ENCODE data around the gene MAP1LC3B2.

Gene MAP1LC3B2

DNA sequence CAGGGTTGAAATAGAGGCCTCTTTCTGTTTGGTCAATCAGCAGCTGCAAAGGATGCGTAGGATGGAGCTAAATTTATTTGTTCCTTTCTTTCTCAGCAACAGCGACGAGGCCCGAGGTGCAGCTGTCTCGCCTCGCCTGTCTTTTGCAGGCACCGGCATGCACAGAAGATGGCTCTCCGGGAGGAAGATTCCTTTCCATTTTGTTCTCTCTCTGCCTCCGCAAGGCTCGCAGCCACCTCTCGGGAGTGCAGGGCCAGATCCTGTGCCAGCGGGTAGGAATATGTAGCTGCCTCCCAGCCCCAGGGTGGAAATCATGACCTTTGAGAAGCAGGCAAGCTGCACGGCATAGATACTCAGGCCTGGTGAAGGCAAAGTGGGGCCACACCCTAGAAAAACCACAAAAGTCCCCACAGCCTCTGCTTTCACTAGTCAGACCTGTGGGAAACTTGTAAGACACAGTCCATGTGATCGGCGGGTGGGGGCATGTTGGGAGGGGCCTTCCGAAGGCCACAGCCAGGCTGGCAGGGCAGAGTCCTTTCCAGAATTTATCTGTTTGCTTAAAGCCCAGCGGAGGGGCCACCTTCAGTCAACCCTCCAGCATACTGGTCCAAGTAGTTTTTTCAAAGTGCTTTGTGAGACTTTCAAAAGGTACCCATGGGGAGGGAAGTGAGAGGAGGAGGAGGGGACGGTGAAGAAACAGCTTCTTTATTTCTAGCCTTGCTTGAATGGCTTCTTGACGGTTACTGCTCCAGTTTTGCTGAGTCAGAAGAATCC lies at the start of gene MAP1LC3B2:
TSS of gene MAP1LC3B2 (plus strand) at position 220 of the 774 bp plus-strand sequence. CDS start 16,562 bp downstream, outside the sequence.
- peak; percentile 89 for DNase-seq

DNA sequence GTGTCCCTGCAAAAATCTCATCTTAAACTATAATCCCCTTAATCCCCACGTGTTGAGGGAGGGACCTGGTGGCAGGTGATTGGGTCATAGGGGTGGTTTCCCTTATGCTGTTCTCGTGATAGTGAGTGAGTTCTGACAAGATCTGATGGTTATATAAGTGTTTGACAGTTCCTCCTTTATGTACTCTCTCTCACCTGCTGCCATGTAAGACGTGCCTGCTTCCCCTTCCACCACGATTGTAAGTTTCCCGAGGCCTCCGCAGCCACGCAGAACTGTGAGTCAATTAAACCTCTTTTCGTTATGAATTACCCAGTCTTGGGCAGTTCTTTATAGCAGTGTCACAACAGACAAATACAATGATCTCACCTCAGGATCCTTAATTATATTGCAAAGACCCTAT lies 45.2 kb upstream of the MAP1LC3B2 start:
- DNase-seq = no peak

DNA sequence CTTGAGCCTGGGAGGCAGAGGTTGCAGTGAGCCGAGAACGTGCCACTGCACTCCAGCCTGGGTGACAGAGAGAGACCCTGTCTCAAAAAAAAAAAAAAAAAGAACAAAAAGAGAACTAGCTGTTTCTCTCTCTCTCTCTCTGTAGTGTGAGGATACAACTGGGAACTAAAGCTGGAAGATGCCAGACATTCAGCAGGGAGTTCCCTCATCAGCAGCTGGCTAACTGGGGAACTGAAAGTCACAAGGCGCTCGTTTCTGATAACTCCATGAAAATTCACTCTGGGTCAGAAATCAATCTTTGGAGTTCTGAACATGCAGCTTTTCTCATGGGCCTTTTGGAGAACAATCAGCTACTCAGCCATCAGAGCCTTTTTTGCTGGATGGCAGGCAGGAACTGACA lies 43.5 kb upstream of the MAP1LC3B2 start:
- no peak for DNase-seq

DNA sequence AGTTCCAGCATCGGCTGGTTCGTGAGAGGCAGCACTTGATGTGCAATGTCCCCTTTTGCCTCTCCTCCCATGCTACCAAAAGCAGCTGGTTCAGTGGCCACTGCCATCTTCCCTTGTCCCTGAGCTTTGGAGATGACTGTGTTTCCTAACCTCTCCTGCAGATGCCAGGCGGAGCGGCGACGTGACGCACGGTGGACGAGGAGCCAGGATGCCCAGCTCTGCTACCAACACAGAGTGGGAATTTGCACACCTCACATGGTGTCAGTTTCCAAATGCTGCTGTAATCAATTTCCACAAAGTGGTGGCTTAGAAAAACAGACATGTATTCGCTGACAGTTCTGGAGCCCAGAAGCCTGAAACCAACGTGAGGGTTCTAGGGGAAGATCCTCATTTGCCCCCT lies 42.5 kb upstream of the MAP1LC3B2 start:
- DNase-seq = no peak

DNA sequence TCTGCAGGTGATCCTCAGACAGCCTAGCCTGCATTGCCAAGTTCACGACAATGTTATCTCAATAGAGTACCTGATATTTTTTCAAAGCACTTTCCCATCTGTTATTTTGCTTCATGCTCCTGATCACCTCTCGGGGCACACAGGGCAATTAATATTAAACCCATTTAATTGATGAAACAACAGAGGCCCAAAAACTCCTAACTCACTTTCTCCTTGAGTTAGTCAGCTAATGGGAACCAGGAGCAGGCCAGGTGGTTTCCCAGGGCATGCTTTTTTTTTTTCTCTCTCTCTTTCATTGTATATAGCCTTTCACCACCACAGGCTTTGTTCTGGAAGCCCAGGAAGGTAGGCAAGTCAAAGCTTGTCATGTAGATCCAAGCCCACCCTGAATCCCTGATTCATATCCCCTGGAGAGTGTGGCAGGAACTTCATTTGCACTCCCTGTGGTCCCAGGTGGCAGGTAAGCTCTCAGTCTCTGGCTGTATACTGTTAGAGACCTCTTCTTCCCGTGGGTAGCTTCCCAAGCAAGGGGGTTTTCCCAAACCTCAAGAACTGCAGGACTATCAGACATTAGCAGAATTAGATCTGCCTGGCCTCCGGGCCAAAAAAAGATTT lies 41.6 kb upstream of the MAP1LC3B2 start:
- DNase-seq = no peak

DNA sequence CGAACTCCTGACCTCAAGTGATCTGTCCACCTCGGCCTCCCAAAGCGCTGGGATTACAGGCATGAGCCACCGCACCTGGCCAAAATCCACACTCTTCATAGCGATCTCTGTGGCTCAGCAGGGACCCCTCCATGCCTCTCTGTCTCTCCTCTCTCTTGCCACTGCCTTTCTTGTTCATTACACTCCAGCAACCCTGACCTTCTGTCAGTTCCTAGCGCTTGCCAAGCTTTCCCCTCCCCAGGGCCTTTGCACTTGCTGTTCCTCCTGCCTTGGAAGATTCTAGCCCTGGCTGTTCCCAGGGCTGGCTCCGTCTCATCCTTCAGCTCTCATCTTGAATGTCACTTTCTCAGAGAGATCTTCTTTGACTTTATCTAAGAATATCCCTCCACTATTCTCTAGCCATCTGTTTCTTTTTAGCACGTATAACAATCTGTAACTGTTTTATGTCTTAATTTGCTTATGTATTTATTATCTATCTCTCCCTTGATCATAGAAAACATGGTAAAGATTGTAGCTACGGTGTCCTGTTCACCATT lies 38.9 kb upstream of the MAP1LC3B2 start:
- DNase-seq = no peak

DNA sequence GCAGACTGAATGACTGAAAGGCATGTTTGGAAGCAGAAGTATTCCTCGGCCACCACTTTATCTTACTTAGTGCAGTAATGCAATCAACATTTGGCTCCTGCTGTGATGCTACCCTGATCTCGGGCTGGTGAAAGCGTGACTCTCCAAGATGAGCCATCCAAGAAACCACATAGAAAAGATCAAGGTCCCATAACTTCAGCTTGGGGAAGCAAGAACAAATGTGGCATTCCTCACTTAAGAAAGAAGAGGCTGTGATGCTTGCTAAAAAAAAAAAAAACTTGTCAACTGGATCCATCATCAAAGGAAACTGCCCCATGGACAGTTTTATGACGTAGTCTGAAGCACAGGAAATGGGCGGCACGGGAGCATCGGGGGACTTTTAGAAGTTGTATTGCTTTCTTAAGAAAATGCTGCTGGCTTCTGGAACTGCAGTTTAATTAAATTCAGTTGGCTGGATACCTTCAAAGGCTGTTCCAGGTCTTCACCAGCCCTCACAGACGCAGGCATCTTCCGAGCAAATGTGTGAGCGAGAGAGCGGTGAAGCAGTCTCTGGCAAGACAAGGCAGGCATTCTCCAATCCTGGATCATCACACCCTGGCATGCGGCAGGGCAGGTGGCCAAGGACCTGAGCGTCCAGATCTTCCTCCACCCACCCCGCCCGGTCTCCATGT lies 38.2 kb upstream of the MAP1LC3B2 start:
- DNase-seq = no peak

DNA sequence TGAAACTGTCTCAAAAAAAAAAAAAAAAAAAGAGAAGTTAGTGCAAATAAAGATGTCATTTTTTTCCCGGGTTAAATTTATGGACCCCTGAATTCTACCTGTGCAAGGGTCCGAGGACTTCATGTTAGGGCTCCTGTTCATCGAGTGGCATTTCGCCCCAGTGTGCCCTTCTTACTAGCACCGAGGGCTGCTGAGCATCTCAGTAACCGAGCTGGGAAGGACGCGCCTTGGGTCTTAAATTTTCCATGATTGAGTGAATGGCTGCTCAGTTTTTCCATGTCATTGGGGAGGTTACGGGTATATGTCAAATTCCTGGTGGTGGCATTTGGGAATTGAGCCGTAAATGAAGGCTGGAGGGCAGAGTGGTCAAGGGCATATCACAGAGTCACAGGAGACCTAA lies 34.9 kb upstream of the MAP1LC3B2 start:
- DNase-seq = no peak

DNA sequence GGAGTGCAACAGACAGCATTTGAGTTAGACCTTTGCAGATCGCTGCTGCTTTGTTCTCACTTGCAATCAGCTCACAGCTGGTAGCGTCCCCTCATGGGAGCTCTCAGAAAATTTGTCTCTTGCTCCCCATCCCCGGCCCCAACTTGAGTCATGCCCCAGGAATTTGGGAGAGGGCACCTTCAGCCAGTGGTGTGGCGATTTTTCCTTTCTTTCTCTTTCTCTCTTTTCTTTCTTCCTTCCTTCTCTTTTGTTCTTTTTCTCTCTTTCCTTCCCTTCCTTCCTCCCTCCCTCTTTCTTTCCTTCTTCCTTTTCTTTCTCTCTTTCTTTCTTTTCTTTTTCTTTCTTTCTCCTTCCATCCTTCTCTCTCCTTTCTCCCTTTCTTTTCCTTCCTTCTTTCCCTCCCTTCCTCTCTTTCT lies 34.2 kb upstream of the MAP1LC3B2 start:
- no peak for DNase-seq

DNA sequence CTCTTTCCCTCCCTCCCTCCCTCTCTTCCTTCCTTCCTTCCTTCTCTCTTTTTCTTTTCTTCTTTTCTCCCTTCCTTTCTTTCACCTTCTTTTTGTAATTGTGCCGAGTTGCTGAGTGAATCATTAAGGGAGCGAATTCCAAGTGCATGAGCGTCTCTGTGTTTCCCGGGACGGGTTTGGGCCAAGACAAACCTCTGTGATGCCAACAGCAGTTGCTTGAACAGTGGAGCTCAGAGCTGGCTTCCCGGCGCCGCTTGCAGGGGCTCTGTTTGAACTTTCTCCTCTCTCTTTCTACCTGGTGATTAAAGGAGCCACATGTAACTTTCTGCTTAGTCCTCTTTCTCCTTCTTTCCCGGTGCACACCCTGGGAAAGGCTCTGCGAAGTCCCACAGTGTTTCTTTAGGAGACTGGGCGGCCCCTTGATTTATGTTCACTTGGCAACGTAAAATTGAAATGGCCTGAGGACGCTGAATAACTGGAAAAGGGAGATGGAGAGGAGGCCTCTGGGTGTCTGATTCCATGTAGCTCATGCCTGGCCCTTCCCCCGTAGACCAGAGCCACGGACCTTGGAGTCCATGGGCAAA lies 33.7 kb upstream of the MAP1LC3B2 start:
- no peak for DNase-seq

DNA sequence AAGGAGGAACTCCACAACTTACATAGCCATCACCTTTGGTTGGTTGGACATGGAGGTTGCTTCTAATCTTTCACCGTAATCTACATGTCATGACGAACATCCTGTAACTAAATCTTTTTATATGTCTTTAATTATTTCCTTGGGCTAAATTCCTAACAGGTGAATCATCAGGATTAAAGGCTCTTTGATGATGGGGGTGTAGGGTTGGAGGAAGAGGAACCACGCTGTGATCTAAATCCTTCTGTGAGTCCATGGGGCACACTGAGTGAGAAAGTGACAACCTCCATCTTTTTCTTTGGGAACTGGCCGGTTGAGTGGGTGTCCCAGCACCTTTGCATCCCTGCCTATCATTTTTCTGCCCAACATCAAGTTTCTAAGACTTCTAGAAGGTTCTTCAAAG lies 31.1 kb upstream of the MAP1LC3B2 start:
- no peak for DNase-seq

DNA sequence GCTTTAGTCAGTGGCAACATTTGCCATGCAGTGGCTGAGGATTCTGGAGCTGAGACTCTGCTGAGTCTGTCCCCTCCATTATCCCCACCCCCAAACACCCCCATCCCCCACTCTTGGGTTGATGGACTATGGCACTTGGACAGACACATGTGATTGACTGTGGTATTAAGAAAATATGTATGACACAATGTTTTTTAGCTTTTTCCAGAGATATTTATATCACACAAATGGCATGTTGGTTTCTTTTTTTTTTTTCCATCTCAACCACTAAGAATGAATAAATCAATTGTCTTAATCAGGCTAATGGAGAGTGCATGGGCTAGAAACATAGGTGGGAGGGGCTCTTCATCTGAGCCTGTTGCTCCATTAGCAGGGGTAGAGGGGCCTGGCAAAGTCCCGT lies 30.7 kb upstream of the MAP1LC3B2 start:
- DNase-seq = no peak

DNA sequence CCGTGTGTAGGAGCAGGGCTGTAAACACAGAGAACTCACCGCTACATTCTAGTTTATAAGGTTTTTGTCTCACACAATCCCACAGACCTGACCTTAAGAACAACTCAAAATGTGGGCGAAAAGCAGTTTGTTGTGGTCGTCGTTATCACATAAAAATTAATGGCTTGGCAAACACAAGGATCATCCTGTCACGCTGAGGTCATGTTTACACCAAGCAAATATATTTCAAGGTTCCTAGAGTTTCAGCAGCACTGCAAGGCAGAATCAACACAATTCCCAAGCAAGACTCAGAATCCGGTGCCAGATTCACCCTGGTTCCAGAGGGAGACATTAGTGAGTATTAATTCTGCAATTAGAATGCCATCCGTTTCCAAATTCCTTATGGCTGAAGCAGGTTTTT lies 30.1 kb upstream of the MAP1LC3B2 start:
- DNase-seq = no peak

DNA sequence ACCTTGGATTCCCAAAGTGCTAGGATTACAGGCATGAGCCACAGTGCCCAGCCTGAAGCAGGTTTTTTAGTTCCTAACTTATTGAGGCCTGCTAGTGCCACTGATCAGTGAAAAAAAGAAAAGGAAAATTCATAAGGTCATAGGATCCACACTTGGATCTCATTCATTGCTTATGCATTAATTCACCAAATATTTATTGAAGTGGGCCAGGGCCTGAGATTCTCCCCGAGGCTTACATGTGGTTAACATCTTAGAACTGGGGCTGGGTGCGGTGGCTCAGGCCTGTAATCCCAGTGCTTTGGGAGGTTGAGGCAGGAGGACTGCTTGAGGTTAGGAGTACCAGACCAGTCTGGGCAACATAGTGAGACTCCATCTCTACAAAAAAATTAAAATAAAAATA lies 29.5 kb upstream of the MAP1LC3B2 start:
- no peak for DNase-seq

DNA sequence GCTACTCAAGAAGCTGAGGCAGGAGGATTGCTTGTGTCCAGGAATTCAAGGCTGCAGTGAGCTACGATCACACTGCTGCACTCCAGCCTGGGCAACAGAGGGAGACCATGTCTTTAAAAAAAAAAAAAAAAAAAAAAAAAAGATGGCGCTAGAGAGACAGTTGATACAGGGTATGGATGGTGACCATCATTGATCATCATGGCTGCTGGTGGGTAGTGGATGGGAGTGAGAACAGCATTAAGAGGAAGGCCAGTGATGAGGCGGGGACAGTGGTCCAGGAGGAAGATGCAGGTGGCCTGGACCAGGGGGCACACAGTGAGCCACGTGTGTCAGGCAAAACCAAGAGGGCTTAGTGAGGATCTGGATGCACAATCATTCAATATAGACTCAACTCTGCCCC lies 26.8 kb upstream of the MAP1LC3B2 start:
- no peak for DNase-seq

DNA sequence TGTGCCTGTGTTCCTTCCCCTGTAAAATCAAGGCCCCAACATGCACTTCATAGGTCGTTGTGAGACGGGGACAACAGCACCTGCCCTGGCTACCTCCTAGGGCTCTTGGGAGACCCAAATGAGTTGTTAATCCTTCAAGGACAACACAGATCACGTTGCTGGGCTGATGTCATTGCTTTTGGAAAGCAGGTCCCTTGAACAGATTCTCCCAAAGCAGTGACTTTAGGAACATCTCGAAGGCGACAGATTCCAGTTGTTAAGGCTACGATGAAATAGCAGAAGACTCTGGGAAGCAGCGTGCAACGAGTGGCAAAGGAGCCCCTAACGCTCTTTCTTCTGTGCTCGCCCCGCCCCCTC lies 26.2 kb upstream of the MAP1LC3B2 start:
- DNase-seq = no peak

DNA sequence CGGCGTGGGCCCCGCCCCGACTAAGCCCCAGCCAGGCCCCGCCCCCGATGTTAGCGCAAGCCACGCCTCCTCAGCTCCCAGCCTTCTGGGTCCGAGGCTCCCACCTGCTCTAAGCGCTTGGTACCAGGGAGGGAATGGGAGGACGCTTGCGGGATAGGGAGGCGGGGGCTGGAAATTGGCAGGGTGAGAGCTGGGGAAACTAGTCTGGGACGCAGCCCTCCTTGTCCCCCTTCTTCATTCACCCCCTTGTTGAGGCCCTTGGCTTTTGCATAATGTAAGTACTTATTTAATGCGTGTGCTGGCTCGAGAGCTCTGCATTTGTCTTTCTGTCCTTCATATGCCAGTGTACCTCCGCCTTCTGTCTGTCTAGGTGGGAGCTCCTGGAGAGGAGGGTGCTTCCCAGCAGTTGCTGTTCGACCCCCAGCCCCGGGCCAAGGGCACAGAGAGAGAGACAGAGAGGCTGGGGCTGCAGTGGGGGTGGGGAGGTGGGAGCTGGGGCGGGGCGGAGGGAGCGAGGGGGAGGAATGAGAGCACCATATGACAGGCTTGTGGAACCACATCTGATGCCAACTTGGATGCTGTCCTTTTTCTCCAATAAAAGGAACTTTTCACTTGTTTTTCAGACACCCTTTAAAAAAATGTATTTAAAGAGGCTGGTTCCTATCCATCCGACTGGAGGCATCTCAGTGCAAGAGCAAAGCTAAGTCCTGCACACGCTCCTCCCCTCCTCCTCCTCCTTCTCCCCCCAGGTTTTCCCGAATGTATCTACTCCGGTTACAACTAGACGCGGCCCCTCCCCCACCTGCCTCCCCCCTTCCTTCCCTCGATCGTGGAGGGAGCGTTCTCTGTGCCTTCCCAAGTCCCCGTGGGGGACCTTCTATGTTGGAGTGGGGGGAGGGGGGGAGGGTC lies 25.6 kb upstream of the MAP1LC3B2 start:
- peak; percentile 75 for DNase-seq

DNA sequence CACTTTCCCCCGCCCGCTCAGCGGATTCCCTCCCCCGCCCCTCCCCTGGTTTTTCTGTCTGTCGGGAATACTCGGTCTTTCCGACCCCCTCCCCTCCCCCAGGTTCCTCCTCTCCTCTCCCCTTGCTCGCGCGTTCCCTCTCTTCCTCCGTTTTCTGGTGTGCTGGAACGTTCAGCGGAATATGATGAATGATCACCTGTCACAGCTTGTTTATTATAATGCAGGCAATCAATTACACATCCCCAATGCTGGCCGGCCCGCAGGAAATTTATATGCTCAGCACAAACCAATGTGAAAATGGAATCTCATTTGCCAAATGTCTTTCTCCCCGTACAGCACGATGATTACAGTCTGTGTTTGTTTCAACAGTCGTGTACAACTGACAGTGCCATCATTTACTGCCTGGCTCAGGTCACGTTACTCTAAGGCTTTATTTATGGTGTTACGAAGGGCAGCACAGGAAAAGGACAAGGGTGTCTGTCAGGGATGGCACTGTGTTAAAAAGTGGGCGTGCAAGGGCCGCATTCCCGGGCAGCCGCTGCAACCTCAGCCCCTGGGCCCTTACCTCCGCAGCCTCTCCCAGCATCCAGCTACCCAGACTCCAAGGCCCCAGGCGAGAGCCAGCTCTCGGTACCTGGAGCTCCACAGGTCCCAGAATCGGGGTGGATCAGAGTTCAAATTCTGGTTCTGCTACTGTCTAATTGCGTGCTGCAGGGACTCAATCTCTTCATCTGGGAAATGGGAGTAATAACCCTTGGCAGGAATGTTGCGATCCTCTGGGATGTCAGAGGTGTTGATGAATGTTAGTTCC lies 24.7 kb upstream of the MAP1LC3B2 start:
- no peak for DNase-seq

DNA sequence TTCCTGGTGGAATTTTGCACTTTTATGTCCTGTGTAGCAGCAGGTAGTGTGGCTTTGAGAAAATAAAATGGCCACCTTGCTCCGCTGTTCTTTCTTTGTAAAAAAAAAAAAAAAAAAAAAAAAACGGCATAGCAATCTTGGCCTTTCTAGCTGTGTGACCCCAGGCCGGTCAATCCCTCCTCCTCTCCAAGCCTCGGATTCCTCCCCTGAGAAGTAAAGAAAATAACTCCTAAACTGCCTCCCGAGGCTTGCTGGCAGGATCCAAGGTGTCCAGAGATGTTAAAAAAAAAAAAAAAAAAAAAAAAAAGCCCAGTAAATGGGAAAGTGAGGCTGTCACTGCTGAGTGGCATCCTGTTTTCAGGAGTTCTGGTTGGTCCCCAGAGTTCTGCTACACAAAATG lies 23.9 kb upstream of the MAP1LC3B2 start:
- DNase-seq = no peak

DNA sequence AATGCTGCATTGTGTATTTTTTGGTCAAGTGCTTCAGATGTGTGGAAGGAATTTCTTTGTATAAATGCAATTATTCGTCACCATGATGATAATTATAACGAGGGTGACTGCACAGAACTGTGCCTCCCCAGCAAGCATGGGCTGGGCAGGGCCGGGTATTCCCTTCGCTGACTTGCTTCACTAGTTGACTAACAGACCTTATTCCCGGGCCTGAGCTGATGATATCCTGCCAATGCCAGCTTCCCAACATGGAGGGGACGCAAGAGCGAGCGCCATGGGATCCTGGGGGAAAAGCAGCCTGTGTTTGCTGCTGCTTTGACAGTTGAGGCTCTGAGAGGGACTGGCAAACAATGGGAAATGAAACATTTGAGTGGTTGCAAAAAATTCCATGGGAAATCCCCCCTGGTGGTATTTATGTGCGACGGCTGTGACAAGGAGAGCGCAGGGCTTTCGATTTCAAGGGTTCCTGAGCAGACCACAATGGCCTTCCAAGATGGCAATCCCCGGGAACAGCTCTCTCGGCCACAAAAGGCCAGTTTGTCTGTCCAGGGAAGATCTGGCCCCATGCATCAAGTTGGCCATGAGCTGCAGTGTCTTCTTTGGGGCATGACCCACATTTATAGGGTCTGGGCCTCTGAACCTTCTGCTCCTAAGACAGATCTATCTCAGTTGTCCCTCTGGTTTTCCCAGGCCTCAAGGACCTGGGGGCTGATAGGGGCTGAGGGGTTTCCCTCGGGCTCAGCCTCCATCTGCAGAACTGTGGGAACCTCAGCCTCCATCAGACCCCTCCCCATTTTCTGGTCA lies 21.9 kb upstream of the MAP1LC3B2 start:
- peak; percentile 26 for DNase-seq

Data from CD4-positive, alpha-beta T cell treated with Interleukin-15 for 1 hour (primary cell).